Mesenchymal stem cell (in vitro differentiated cells and primary cell): ENCODE data around the gene LRP8.

Source experiments
- DNase-seq: peaks from one replicate; pipeline ENCODE4 v3.0.0-alpha.2; 2013
- H2AFZ ChIP-seq: one replicate; pipeline ENCODE4 v1.6.1; 2013; ENCODE audit warnings: low read depth, mild to moderate bottlenecking, control low read depth, inconsistent platforms, low read length, moderate library complexity
- H2AK5ac ChIP-seq: 2 replicates; pipeline ENCODE4 v1.6.1; 2013; ENCODE audit warnings: low read length, moderate library complexity, mild to moderate bottlenecking, inconsistent platforms; ENCODE audit not compliant: severe bottlenecking
- H2BK120ac ChIP-seq: one replicate; pipeline ENCODE4 v1.6.1; 2013; ENCODE audit warnings: low read depth, mild to moderate bottlenecking, inconsistent platforms, low read length, moderate library complexity
- H2BK12ac ChIP-seq, 2 experiments: one replicate each; pipeline ENCODE4 v1.6.1; 2013; ENCODE audit warnings: inconsistent platforms in 2 of 2, low read length in 2 of 2, mild to moderate bottlenecking in 2 of 2, moderate library complexity in 2 of 2, control low read depth in 1 of 2
- H2BK15ac ChIP-seq: one replicate; pipeline ENCODE4 v1.6.1; 2013; ENCODE audit warnings: mild to moderate bottlenecking, low read depth, inconsistent platforms; ENCODE audit not compliant: poor library complexity, severe bottlenecking
- H2BK5ac ChIP-seq: 2 replicates; pipeline ENCODE4 v1.6.1; 2013; ENCODE audit warnings: low read depth, mild to moderate bottlenecking, low read length, control low read depth, inconsistent platforms; ENCODE audit not compliant: poor library complexity, severe bottlenecking
- H3K14ac ChIP-seq, 2 experiments: one replicate each; pipeline ENCODE4 v1.6.1; 2013; ENCODE audit warnings: inconsistent platforms in 2 of 2, low read length in 2 of 2, control low read depth in 1 of 2, mild to moderate bottlenecking in 1 of 2, moderate library complexity in 1 of 2
- H3K18ac ChIP-seq, 2 experiments: one replicate each; pipeline ENCODE4 v1.6.1; 2013; ENCODE audit warnings: inconsistent platforms in 2 of 2, low read length in 2 of 2, control low read depth in 1 of 2, low read depth in 1 of 2, mild to moderate bottlenecking in 1 of 2
- H3K23ac ChIP-seq, 2 experiments: one replicate each; pipeline ENCODE4 v1.6.1; 2013; ENCODE audit warnings: inconsistent platforms in 2 of 2, low read length in 2 of 2, mild to moderate bottlenecking in 2 of 2, moderate library complexity in 2 of 2, control low read depth in 1 of 2
- H3K27ac ChIP-seq: 2 replicates; pipeline ENCODE4 v1.5.1; 2013; ENCODE audit warnings: mild to moderate bottlenecking, moderate library complexity, low read length, control low read depth, inconsistent platforms; ENCODE audit not compliant: poor library complexity, severe bottlenecking
- H3K27me3 ChIP-seq, 2 experiments: 2 replicates each; pipeline versions ENCODE4 v1.6.1 to v1.7.0; 2013; ENCODE audit warnings: low read length in 2 of 2, mild to moderate bottlenecking in 2 of 2, moderate library complexity in 2 of 2, control low read depth in 1 of 2, inconsistent platforms in 1 of 2; ENCODE audit not compliant: control insufficient read depth in 1 of 2, insufficient read depth in 1 of 2
- H3K36me3 ChIP-seq, 2 experiments: 2 replicates each; pipeline versions ENCODE4 v1.6.1 to v1.7.0; 2013; ENCODE audit warnings: low read length in 2 of 2, control low read depth in 1 of 2, inconsistent platforms in 1 of 2, low read depth in 1 of 2, mild to moderate bottlenecking in 1 of 2; ENCODE audit not compliant: insufficient read depth in 2 of 2, control insufficient read depth in 1 of 2
- H3K4ac ChIP-seq, 2 experiments: one replicate each; pipeline ENCODE4 v1.6.1; 2013; ENCODE audit warnings: inconsistent platforms in 2 of 2, low read length in 2 of 2, mild to moderate bottlenecking in 2 of 2, moderate library complexity in 2 of 2, control low read depth in 1 of 2, low read depth in 1 of 2
- H3K4me1 ChIP-seq: 2 replicates; pipeline ENCODE4 v1.6.1; 2013; ENCODE audit warnings: low read depth, low read length, control low read depth; ENCODE audit not compliant: control insufficient read depth, insufficient read depth
- H3K4me2 ChIP-seq: 2 replicates; pipeline ENCODE4 v1.6.1; 2013; ENCODE audit warnings: low read length, mild to moderate bottlenecking, inconsistent platforms; ENCODE audit not compliant: poor library complexity, severe bottlenecking
- H3K4me3 ChIP-seq, 2 experiments: 2 replicates each; pipeline versions ENCODE4 v1.5.1 to v1.7.0; 2013; ENCODE audit warnings: low read length in 2 of 2, mild to moderate bottlenecking in 2 of 2, control low read depth in 1 of 2, low read depth in 1 of 2; ENCODE audit not compliant: insufficient read depth in 1 of 2
- H3K79me1 ChIP-seq: replicated peaks from 2 replicates; pipeline ENCODE4 v1.6.1; 2013; ENCODE audit warnings: mild to moderate bottlenecking, control low read depth, low read length, inconsistent platforms; ENCODE audit not compliant: poor library complexity, severe bottlenecking
- H3K9ac ChIP-seq: 2 replicates; pipeline ENCODE4 v1.7.0; 2013; ENCODE audit warnings: mild to moderate bottlenecking, low read length, moderate library complexity
- H3K9me3 ChIP-seq: 2 replicates; pipeline ENCODE4 v1.7.0; 2013; ENCODE audit warnings: mild to moderate bottlenecking, low read length; ENCODE audit not compliant: control insufficient read depth
- H4K8ac ChIP-seq: one replicate; pipeline ENCODE4 v1.6.1; 2013; ENCODE audit warnings: inconsistent platforms, mild to moderate bottlenecking, low read length, moderate library complexity
- H4K91ac ChIP-seq: one replicate; pipeline ENCODE4 v1.6.1; 2013; ENCODE audit warnings: mild to moderate bottlenecking, low read length, inconsistent platforms
- WGBS: methylation state at CpG from one replicate; pipeline ENCODE4 v1.1.7; 2013; ENCODE audit warnings: mixed read lengths; 5-methylcytosine and 5-hydroxymethylcytosine counted together

The LRP8 gene

GRCh38 chr1:53262000-53262399 lies 65.9 kb downstream of the LRP8 start:
- Histone ChIP-seq H3K4me2 (no peak overlapping the region), H2BK12ac (no peak overlapping the region), H3K27ac (no peak overlapping the region), H3K79me1 (no peaks in the 10 kb centered on the region), H3K4me3 (no peak overlapping the region), H3K9ac (no peak overlapping the region), H2AK5ac (no peak overlapping the region), H2BK120ac (no peak overlapping the region), H2BK5ac (no peak overlapping the region), H3K4me1 (peaks cover 3% of the 10 kb centered on the region), H4K91ac (no peak overlapping the region), H3K23ac (no peak overlapping the region), H3K27me3 (no peaks in the 10 kb centered on the region), H2BK15ac (no peak overlapping the region), H3K4ac (no peak overlapping the region), H2AFZ (no peak overlapping the region), H3K9me3 (no peaks in the 10 kb centered on the region), H3K18ac (no peak overlapping the region), H3K14ac (no peak overlapping the region), H4K8ac (no peak overlapping the region), H3K36me3 (peaks cover 33 to 68% of the 10 kb centered on the region in 2 experiments)
- 92% methylated on average over 3 of the region's 3 CpGs for WGBS
- DNase-seq: no peak

DNA sequence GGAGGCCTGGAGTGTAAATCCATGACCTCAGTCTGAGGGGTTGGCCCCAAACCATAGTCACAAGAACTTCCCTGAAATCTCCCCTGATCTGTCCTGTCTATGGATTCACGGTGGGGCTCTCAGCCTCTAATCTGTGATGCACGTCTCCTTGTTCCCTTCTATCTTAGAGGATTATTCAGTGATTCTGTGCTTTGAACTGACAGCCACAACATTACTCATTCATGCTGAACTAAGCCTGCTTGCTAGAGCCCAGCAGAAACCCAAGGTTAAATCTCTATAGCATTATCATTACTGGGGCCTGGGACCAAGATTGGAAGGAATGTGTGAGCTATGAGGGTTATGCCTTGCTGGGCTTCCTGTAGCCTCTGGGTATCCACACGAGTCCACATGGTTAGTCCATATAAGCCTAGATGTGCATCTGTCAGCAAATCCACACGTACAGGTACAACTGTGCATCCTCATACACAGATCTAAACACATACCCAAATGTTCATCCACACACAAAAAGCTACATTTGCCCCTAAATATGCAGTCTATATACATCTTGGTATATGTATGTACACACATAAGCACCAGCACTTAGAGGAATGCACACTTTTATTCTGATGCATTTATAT lies 67.1 kb downstream of the LRP8 start:
- no peak for DNase-seq
- Histone ChIP-seq H3K4me1 (peaks cover 3% of the 10 kb centered on the region), H3K36me3 (peaks cover 32 to 74% of the 10 kb centered on the region in 2 experiments), H2AFZ (no peak overlapping the region), H4K91ac (no peak overlapping the region), H2BK5ac (no peak overlapping the region), H3K9ac (no peak overlapping the region), H4K8ac (no peak overlapping the region), H3K79me1 (no peaks in the 10 kb centered on the region), H3K14ac (no peak overlapping the region), H3K18ac (no peak overlapping the region), H3K4ac (no peak overlapping the region), H3K23ac (no peak overlapping the region), H3K4me3 (no peak overlapping the region), H3K27ac (no peak overlapping the region), H2BK120ac (no peak overlapping the region), H3K27me3 (no peaks in the 10 kb centered on the region), H3K4me2 (no peak overlapping the region), H3K9me3 (no peaks in the 10 kb centered on the region), H2BK12ac (no peak overlapping the region), H2BK15ac (no peak overlapping the region), H2AK5ac (no peak overlapping the region)
- WGBS: 99% methylated on average over 4 of the region's 4 CpGs

GRCh38 chr1:53259932-53260331 lies 67.9 kb downstream of the LRP8 start:
- Histone ChIP-seq H3K27me3 (no peaks in the 10 kb centered on the region), H3K36me3 (peaks cover 30 to 68% of the 10 kb centered on the region in 2 experiments), H3K18ac (no peak overlapping the region), H2BK12ac (no peak overlapping the region), H3K79me1 (no peaks in the 10 kb centered on the region), H2BK120ac (no peak overlapping the region), H3K4me2 (no peak overlapping the region), H4K91ac (no peak overlapping the region), H2BK15ac (no peak overlapping the region), H2BK5ac (no peak overlapping the region), H3K9me3 (no peaks in the 10 kb centered on the region), H2AK5ac (no peak overlapping the region), H4K8ac (no peak overlapping the region), H3K9ac (no peak overlapping the region), H3K4me1 (peaks cover 3% of the 10 kb centered on the region), H3K4me3 (no peak overlapping the region), H3K14ac (no peak overlapping the region), H3K23ac (no peak overlapping the region), H3K27ac (no peak overlapping the region), H2AFZ (no peak overlapping the region), H3K4ac (no peak overlapping the region)
- 100% methylated on average over 1 of the region's 2 CpGs for WGBS
- no peak for DNase-seq

GRCh38 chr1:53258216-53258615 lies 69.7 kb downstream of the LRP8 start:
- Histone ChIP-seq H2BK120ac (no peak overlapping the region), H3K4ac (no peak overlapping the region), H3K14ac (no peak overlapping the region), H3K36me3 (peaks cover 19 to 52% of the 10 kb centered on the region in 2 experiments), H2AFZ (no peak overlapping the region), H3K9me3 (no peaks in the 10 kb centered on the region), H3K79me1 (no peaks in the 10 kb centered on the region), H2AK5ac (no peak overlapping the region), H3K4me1 (peaks cover 3% of the 10 kb centered on the region), H3K23ac (no peak overlapping the region), H2BK15ac (no peak overlapping the region), H2BK5ac (no peak overlapping the region), H3K4me2 (no peak overlapping the region), H3K18ac (no peak overlapping the region), H4K8ac (no peak overlapping the region), H3K4me3 (no peak overlapping the region), H2BK12ac (no peak overlapping the region), H3K27ac (no peak overlapping the region), H3K9ac (no peak overlapping the region), H3K27me3 (no peaks in the 10 kb centered on the region), H4K91ac (no peak overlapping the region)
- no peak for DNase-seq
- 87% methylated on average over 1 of the region's 1 CpG for WGBS
